Measurements from ENCODE around the gene STAMBP. TPM values are rescaled to one million over a fixed set of nuclear protein-coding genes. Genes with fewer than 3 reads are reported as not detected.

Gene STAMBP
- total and polyA plus RNA-seq, 2 donors (not counting 3 experiments of a cell fraction or from before 2014, with no cell fraction given): 18.0 to 21.3 TPM

- TF ChIP-seq JUN (IDR thresholded peaks at IDR 0.05; ENCODE audit: borderline replicate concordance, insufficient read depth, insufficient read length, low read depth): no peak
- BruUV-seq (replicated peaks): no TSS peak
- FAIRE-seq (no peak), DNase-seq (ENCODE audit: low read depth, low spot score) (no peak)
- dilution Hi-C loops (cut with MboI; ENCODE audit: extremely low pct_ligation_motif_present, low sequenced_read_pairs) (no loop called here), intact Hi-C loops (cut with micrococcal nuclease) (no loop called here)
- no peaks in the 10 kb centered on the region for H3K9me1 ChIP-seq (replicated peaks; ENCODE audit: control insufficient read depth, extremely low read depth, insufficient read depth, low read length)
- H4K20me1 ChIP-seq (replicated peaks; ENCODE audit: control insufficient read depth, extremely low read depth, insufficient read depth, low read length): no peaks in the 10 kb centered on the region
- POLR2A ChIA-PET: no interaction called here
- no peaks in the 10 kb centered on the region for H3K79me2 ChIP-seq (ENCODE audit: control insufficient read depth, insufficient read depth, low read length)
- H3K4me2 ChIP-seq (ENCODE audit: insufficient read depth, low read length): no peak overlapping the region
- H2AFZ ChIP-seq (ENCODE audit: low read depth, low read length): no peak overlapping the region
- CTCF ChIA-PET: no interaction called here
- H3K36me3 ChIP-seq (ENCODE audit: control insufficient read depth in 2 of 2, extremely low read depth in 1 of 2, insufficient read depth in 2 of 2, low read length in 2 of 2): no peaks in the 10 kb centered on the region
- peaks cover 0 to 4% of the 10 kb centered on the region in 2 experiments for H3K27me3 ChIP-seq (ENCODE audit: control insufficient read depth in 2 of 2, insufficient read depth in 2 of 2, low read length in 2 of 2)
- no peak overlapping the region for H3K4me3 ChIP-seq (replicated peaks in 1 of 3; ENCODE audit: insufficient read depth in 1 of 3, low read depth in 1 of 3, low read length in 3 of 3)
- no peak overlapping the region for H3K27ac ChIP-seq (ENCODE audit: insufficient read depth, low read depth, low read length)
- H3K9ac ChIP-seq (replicated peaks; ENCODE audit: extremely low read depth, insufficient read depth, low read length): no peak overlapping the region
- H3K9me3 ChIP-seq (replicated peaks; ENCODE audit: control insufficient read depth, insufficient read depth, low read length): no peaks in the 10 kb centered on the region
- H3K4me1 ChIP-seq (ENCODE audit: control insufficient read depth, extremely low read depth, insufficient read depth, low read length): no peaks in the 10 kb centered on the region
These were observed 65.7 kb downstream of the STAMBP start for GRCh38 chr2:73894475-73894850.

DNA sequence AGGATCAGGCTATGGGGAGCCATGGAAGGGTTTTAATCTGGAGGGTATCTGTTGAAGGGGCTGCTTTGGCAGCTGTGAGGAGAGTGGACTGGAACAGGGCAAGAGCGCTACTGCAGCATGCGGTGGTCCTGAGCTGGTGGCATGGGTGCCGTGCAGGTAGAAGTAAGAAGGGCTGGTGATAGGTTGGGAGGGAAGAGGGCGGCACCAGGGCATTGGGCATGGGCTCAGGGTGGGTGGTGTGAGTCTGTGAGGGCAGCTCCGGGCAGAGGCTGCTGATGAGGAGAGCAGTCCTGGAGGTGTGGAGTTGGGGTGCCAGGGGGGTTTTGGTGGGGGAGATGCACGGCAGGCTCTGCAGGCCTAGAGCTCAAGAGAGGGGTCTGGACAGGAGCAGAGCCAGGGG is 66.1 kb downstream of the STAMBP start:
- POLR2A ChIA-PET: no interaction called here
- CTCF ChIA-PET: no interaction called here
- no peaks in the 10 kb centered on the region for H3K4me1 ChIP-seq (ENCODE audit: control insufficient read depth, extremely low read depth, insufficient read depth, low read length)
- DNase-seq (ENCODE audit: low read depth, low spot score): no peak
- no peaks in the 10 kb centered on the region for H4K20me1 ChIP-seq (replicated peaks; ENCODE audit: control insufficient read depth, extremely low read depth, insufficient read depth, low read length)
- H3K36me3 ChIP-seq (ENCODE audit: control insufficient read depth in 2 of 2, extremely low read depth in 1 of 2, insufficient read depth in 2 of 2, low read length in 2 of 2): no peaks in the 10 kb centered on the region
- H3K9me1 ChIP-seq (replicated peaks; ENCODE audit: control insufficient read depth, extremely low read depth, insufficient read depth, low read length): no peaks in the 10 kb centered on the region
- no peaks in the 10 kb centered on the region for H3K9me3 ChIP-seq (replicated peaks; ENCODE audit: control insufficient read depth, insufficient read depth, low read length)
- no peak overlapping the region for H2AFZ ChIP-seq (ENCODE audit: low read depth, low read length)
- H3K4me2 ChIP-seq (ENCODE audit: insufficient read depth, low read length): no peak overlapping the region
- H3K27ac ChIP-seq (ENCODE audit: insufficient read depth, low read depth, low read length): no peak overlapping the region
- H3K9ac ChIP-seq (replicated peaks; ENCODE audit: extremely low read depth, insufficient read depth, low read length): no peak overlapping the region
- TF ChIP-seq POLR2A (IDR thresholded peaks at IDR 0.05; ENCODE audit: low read depth, low read length) (no peak), FOS (IDR thresholded peaks at IDR 0.05; ENCODE audit: borderline replicate concordance, insufficient read depth, low read length) (no peak), MYC (IDR thresholded peaks at IDR 0.05; ENCODE audit: low read depth, low read length) (no peak), POLR2AphosphoS5 (IDR thresholded peaks at IDR 0.05; ENCODE audit: insufficient read depth, low read depth, low read length) (no peak), GATA2 (IDR thresholded peaks at IDR 0.05; ENCODE audit: insufficient read depth, insufficient read length, low read depth, low read length) (no peak), CTCF (IDR thresholded peaks at IDR 0.05; ENCODE audit: extremely low read depth in 1 of 2, insufficient read depth in 1 of 2, low read depth in 1 of 2, low read length in 2 of 2) (no peak), EZH2 (IDR thresholded peaks at IDR 0.05; ENCODE audit: borderline replicate concordance, low read depth, low read length, severe bottlenecking) (no peak), JUN (IDR thresholded peaks at IDR 0.05; ENCODE audit: borderline replicate concordance, insufficient read depth, insufficient read length, low read depth) (no peak)
- TF ChIP-seq, protein P1, sequence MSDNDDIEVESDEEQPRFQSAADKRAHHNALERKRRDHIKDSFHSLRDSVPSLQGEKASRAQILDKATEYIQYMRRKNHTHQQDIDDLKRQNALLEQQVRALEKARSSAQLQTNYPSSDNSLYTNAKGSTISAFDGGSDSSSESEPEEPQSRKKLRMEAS (IDR thresholded peaks at IDR 0.05; ENCODE audit: insufficient read depth, insufficient read length): no peak
- no peak for FAIRE-seq
- dilution Hi-C loops (cut with MboI; ENCODE audit: extremely low pct_ligation_motif_present, low sequenced_read_pairs): no loop called here
- intact Hi-C loops (cut with micrococcal nuclease): no loop called here
- H3K27me3 ChIP-seq (ENCODE audit: control insufficient read depth in 2 of 2, insufficient read depth in 2 of 2, low read length in 2 of 2): peaks cover 0 to 6% of the 10 kb centered on the region in 2 experiments
- H3K4me3 ChIP-seq (replicated peaks in 1 of 3; ENCODE audit: insufficient read depth in 1 of 3, low read depth in 1 of 3, low read length in 3 of 3): no peak overlapping the region
- no peaks in the 10 kb centered on the region for H3K79me2 ChIP-seq (ENCODE audit: control insufficient read depth, insufficient read depth, low read length)
- no TSS peak for BruUV-seq (replicated peaks)
